AG09309 (cell line): ENCODE measurements around the gene TRAF2.

Source experiments
- DNase-seq: peaks from one replicate; pipeline ENCODE4 v3.0.0-alpha.2; 2010; ENCODE audit warnings: low read depth
- H3K4me3 ChIP-seq: 2 replicates; pipeline ENCODE4 v1.5.1; 2011; ENCODE audit warnings: mild to moderate bottlenecking, low read depth, low read length, moderate library complexity; ENCODE audit not compliant: control insufficient read depth
- CTCF ChIP-seq: IDR thresholded peaks from 2 replicates; pipeline ENCODE4 v1.5.1; 2011; ENCODE audit warnings: mild to moderate bottlenecking, low read depth, low read length, inconsistent platforms; ENCODE audit not compliant: insufficient read depth, control insufficient read depth; ENCODE audit errors: missing control alignments

The TRAF2 gene

GRCh38 chr9:136920734-136921231, 34.5 kb downstream of the TRAF2 start:
- DNase-seq: no peak
- no peak overlapping the region for H3K4me3 ChIP-seq
- TF ChIP-seq CTCF: no peak

- DNase-seq: no peak
- no peak for TF ChIP-seq CTCF
- H3K4me3 ChIP-seq: no peak overlapping the region
Measured at GRCh38 chr9:136921307-136921706, 35.0 kb downstream of the TRAF2 start.

GRCh38 chr9:136921718-136922117, 35.4 kb downstream of the TRAF2 start:
- no peak for TF ChIP-seq CTCF
- DNase-seq: no peak

GRCh38 chr9:136922540-136922939, 36.2 kb downstream of the TRAF2 start:
- no peak for DNase-seq
- no peak overlapping the region for H3K4me3 ChIP-seq
- TF ChIP-seq CTCF: no peak

More at GRCh38 chr9:136921718-136922117, 35.4 kb downstream of the TRAF2 start:
- H3K4me3 ChIP-seq: no peak overlapping the region

- H3K4me3 ChIP-seq: no peak overlapping the region
- no peak for DNase-seq
- no peak for TF ChIP-seq CTCF
Measured at GRCh38 chr9:136923881-136924280, 37.6 kb downstream of the TRAF2 start.

- TF ChIP-seq CTCF: no peak
- DNase-seq: no peak
- no peak overlapping the region for H3K4me3 ChIP-seq
Measured at GRCh38 chr9:136925414-136926153, 39.3 kb downstream of the TRAF2 start.

- H3K4me3 ChIP-seq: no peak overlapping the region
- no peak for TF ChIP-seq CTCF
- DNase-seq: no peak
Measured at GRCh38 chr9:136926154-136926704, 39.9 kb downstream of the TRAF2 start.
